HG02840 (cell line): ENCODE results near the gene FITM1.

ENCODE experiments used
- ATAC-seq: cut with Tn5 transposase; IDR thresholded peaks from one replicate; pipeline ENCODE4 v1.9.1; 2021; ENCODE audit warnings: mild to moderate bottlenecking, moderate library complexity, moderate number of reproducible peaks; ENCODE audit not compliant: unreplicated experiment, low FRiP score

The FITM1 gene

DNA sequence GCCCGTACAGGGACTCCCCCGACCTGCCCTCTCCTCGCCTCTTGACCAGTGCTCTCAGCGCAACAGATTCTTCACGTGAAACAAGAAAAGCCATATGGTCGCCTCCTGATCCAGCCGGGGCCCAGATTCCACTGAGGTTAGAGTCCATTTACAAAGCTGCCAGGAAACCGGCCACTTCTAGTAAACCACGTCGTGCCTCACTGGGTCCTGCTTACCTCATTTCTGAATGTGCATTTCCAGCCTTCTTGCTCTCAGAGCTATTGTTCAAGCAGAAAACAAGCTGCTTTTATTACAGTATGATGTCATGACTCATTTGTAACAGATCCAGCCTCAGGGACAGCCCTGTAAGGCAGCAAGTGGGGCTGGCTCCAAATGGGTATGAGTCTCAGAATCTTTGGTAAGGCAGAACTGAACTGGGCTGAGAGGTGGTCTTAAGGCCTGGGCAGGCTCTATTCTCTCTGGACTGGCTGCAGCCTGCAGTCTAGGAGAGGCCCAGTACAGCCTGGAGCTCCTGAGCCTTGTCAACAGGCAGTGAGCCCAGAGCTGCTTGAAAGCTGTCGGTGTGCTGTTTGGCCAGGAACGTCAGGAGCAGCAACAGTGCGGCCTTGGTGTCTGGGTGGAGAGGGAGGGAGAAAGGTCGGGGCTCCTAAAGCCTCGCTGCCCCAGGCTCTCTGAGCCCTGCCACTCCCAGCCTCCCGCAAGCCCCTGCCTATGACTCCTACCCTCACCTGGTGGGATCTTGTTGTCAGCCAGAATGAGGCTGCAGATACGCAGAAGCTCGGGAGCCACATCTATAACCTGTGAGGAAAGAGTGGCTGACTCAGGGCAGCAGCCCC, 49.7 kb downstream of the FITM1 start:
- ATAC-seq, result no peak

DNA sequence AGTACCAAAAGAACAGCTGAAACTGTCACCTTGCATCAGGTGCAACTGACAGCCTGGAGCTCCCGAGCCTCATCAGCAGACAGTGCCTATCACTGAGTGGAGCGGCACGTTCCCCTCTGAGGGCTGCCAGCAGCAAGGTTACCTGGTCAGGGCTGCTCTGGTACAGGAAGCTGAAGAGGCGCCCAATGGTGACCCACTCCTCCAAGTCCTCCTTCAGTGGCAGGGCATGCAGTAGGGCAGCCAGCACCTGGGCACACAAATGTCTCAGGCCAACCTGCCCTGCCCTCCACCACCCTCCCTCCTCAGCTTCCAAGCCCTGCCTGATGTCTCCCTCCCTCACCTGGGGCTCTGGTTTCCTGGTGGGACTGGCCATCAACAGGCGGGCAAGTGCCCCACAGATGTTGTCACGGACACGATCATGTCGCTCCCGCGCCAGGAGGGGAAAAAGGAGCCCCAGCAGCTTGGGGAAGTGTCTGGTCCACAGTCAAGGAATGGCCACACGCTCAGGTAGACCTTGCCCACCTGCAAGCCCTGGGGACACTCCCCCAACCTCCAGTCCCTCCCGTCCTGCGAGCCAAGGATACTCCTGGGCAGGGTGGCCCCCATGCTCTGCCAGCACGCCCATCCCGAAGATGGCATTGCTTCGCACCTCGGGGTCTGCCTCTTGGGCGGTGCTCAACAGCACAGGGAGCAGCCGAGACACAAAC, 51.1 kb downstream of the FITM1 start:
- no peak for ATAC-seq
